GM12891 (cell line): Measurements from ENCODE around the gene ZDHHC14.

Experiments used
- POLR2A ChIP-seq: IDR thresholded peaks from 2 replicates; pipeline ENCODE4 v1.6.1; 2011; ENCODE audit warnings: low read depth, low read length, control low read depth
- POLR2AphosphoS5 ChIP-seq: IDR thresholded peaks from 2 replicates; pipeline ENCODE4 v1.6.1; 2011; ENCODE audit warnings: low read depth, low read length, control low read depth
- POU2F2 ChIP-seq: IDR thresholded peaks from 2 replicates; pipeline ENCODE4 v1.6.1; 2011; ENCODE audit warnings: low read depth, mild to moderate bottlenecking, control low read depth, low read length, moderate library complexity
- SPI1 ChIP-seq: IDR thresholded peaks from 2 replicates; pipeline ENCODE4 v1.6.1; 2011; ENCODE audit warnings: low read depth, low read length, control low read depth
- TAF1 ChIP-seq: IDR thresholded peaks from 2 replicates; pipeline ENCODE4 v1.6.1; 2011; ENCODE audit warnings: low read depth, low read length, control low read depth

DNA sequence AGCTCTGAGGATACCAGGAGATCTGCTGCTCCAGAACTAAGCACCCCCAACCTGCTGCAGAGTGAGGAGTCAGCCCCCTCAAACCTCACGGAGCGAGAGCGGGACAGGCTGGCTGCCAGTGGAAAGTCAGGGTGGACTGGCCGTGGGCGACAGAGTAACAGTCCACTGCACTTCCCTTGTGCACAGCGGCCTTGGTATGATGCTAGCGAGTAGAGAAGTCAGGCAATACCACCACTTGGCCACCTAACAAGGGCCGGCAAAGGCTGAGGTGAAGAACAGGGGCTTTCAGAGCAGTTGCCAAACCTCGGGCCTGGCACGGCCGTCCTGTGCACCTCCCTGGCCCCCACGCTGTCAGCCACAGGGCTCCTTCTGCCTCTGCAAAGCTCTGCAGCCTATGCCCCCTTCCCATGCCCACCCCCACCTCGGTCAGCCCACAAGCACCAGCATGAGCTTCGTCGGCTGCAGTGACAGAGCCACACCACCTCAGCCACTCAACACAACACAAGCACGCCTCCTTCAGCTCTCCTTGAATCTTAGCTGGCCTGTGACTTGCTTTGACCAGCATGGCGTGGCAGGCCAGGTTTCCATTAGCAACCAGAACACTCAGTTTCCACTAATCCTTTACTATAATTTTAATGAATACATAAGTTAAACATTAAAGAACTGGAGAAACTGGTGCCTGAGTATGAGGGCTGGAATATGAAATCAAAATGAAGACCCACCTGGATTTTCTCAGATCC is 314.5 kb downstream of the ZDHHC14 start:
- TF ChIP-seq SPI1 (no peak), POLR2AphosphoS5 (no peak), POLR2A (no peak), TAF1 (no peak), POU2F2 (no peak)
